Keratinocyte (primary cell): ENCODE data around the gene ARID1B. TPM values are rescaled to one million over a fixed set of nuclear protein-coding genes. Genes with fewer than 3 reads are reported as not detected.

Source experiments
- DNase-seq: peaks from one replicate; pipeline ENCODE4 v3.0.0-alpha.2; 2011; ENCODE audit warnings: low read depth, missing footprints, low spot score
- FAIRE-seq: peaks from 2 replicates; lab custom pipeline; 2011; peaks lifted over from hg19 to GRCh38; lab: Jason Lieb, UNC
- H2AFZ ChIP-seq: 2 replicates; pipeline ENCODE4 v1.6.0; 2012; ENCODE audit warnings: low read length, control low read depth, inconsistent platforms; ENCODE audit not compliant: control insufficient read depth
- H3K27ac ChIP-seq: 2 replicates; pipeline ENCODE4 v1.5.1; 2011; ENCODE audit warnings: low read length; ENCODE audit not compliant: control insufficient read depth, insufficient read depth
- H3K27me3 ChIP-seq: 3 replicates; pipeline ENCODE4 v1.6.0; 2011; ENCODE audit warnings: low read length; ENCODE audit not compliant: control insufficient read depth, insufficient read depth; ENCODE audit errors: extremely low read depth
- H3K36me3 ChIP-seq, 2 experiments: 2 replicates in 1 of 2; 3 replicates in 1 of 2; pipeline ENCODE4 v1.5.1; 2011; ENCODE audit warnings: low read length in 2 of 2, mild to moderate bottlenecking in 1 of 2; ENCODE audit not compliant: control insufficient read depth in 2 of 2, insufficient read depth in 2 of 2; ENCODE audit errors: extremely low read depth in 1 of 2
- H3K4me1 ChIP-seq: 3 replicates; pipeline ENCODE4 v1.5.1; 2011; ENCODE audit warnings: low read length; ENCODE audit not compliant: control insufficient read depth, insufficient read depth; ENCODE audit errors: extremely low read depth
- H3K4me2 ChIP-seq: 3 replicates; pipeline ENCODE4 v1.6.0; 2011; ENCODE audit warnings: low read depth, low read length; ENCODE audit not compliant: control insufficient read depth, insufficient read depth; ENCODE audit errors: extremely low read depth
- H3K4me3 ChIP-seq, 3 experiments: fragments of 200-600 bp in 1 of 3; sonication (generic) in 1 of 3; 2 replicates in 2 of 3; 3 replicates in 1 of 3; pipeline ENCODE4 v1.5.1; 2011 to 2016; ENCODE audit warnings: low read length in 3 of 3, mild to moderate bottlenecking in 3 of 3, control low read depth in 2 of 3, inconsistent platforms in 1 of 3, low read depth in 1 of 3, mixed read lengths in 1 of 3, mixed run types in 1 of 3, moderate library complexity in 1 of 3; ENCODE audit not compliant: control insufficient read depth in 2 of 3, insufficient read depth in 2 of 3; ENCODE audit errors: extremely low read depth in 1 of 3
- H3K79me2 ChIP-seq: 2 replicates; pipeline ENCODE4 v1.6.0; 2012; ENCODE audit warnings: low read length; ENCODE audit not compliant: control insufficient read depth, insufficient read depth
- H3K9ac ChIP-seq: 3 replicates; pipeline ENCODE4 v1.6.0; 2011; ENCODE audit warnings: low read length; ENCODE audit not compliant: control insufficient read depth, insufficient read depth; ENCODE audit errors: extremely low read depth
- H3K9me1 ChIP-seq: 3 replicates; pipeline ENCODE4 v1.6.0; 2011; ENCODE audit warnings: low read length; ENCODE audit not compliant: control insufficient read depth, insufficient read depth; ENCODE audit errors: extremely low read depth
- H3K9me3 ChIP-seq: 2 replicates; pipeline ENCODE4 v1.5.1; 2012; ENCODE audit warnings: low read depth, low read length; ENCODE audit not compliant: control insufficient read depth
- H4K20me1 ChIP-seq: 3 replicates; pipeline ENCODE4 v1.6.0; 2011; ENCODE audit warnings: low read length; ENCODE audit not compliant: control insufficient read depth, insufficient read depth; ENCODE audit errors: extremely low read depth
- CTCF ChIP-seq, 3 experiments: IDR thresholded peaks in 1 of 3; conservative IDR thresholded peaks in 1 of 3; optimal IDR thresholded peaks in 1 of 3; 2 replicates in 2 of 3; 3 replicates in 1 of 3; pipeline versions ENCODE3 to v1.5.1; 2011; ENCODE audit warnings: low read length in 3 of 3, mild to moderate bottlenecking in 3 of 3, moderate library complexity in 2 of 3, control low read depth in 1 of 3, inconsistent platforms in 1 of 3; ENCODE audit not compliant: insufficient read depth in 2 of 3; ENCODE audit errors: extremely low read depth in 1 of 3
- EZH2 ChIP-seq: IDR thresholded peaks from one replicate; pipeline ENCODE4 v1.6.1; 2012; ENCODE audit warnings: inconsistent platforms, mild to moderate bottlenecking, low read length, moderate library complexity
- dilution Hi-C: fragments of 300-500 bp; cut with MboI; formaldehyde crosslinking; loops from one replicate; pipeline ENCODE4 v1.7.0; 2020; ENCODE audit warnings: low sequenced_read_pairs; ENCODE audit not compliant: extremely low pct_ligation_motif_present
- polyA plus RNA-seq, 5 experiments: library from polyadenylated mRNA; depleted of rRNA in 3 of 5; stranded (reverse) in 3 of 5; stranded (forward) in 1 of 5; unstranded in 1 of 5; fragments of >200 nt; gene quantifications; 1 replicate in 1 of 5; 2 replicates in 3 of 5; 3 replicates in 1 of 5; pipeline versions ENCODE4 v1.2.1 to v1.2.3, GENCODE V29; 2011 to 2012; ENCODE audit warnings: missing spikeins in 2 of 5, low read depth in 1 of 5, low replicate concordance in 1 of 5

Gene ARID1B
- polyA plus RNA-seq, 1 donor (not counting 4 experiments of a cell fraction or from before 2014, with no cell fraction given): 14.9 TPM

- Histone ChIP-seq H3K4me2 (no peak overlapping the region), H3K9ac (no peak overlapping the region), H3K36me3 (no peaks in the 10 kb centered on the region), H3K4me1 (peaks cover 20% of the 10 kb centered on the region), H2AFZ (no peak overlapping the region), H3K27me3 (no peaks in the 10 kb centered on the region), H3K79me2 (no peaks in the 10 kb centered on the region), H3K27ac (no peak overlapping the region), H3K4me3 (no peak overlapping the region), H3K9me3 (no peaks in the 10 kb centered on the region), H4K20me1 (no peaks in the 10 kb centered on the region), H3K9me1 (no peaks in the 10 kb centered on the region)
- TF ChIP-seq EZH2 (no peak), CTCF (optimal IDR thresholded peaks at IDR 0.05 in 1 of 3, IDR thresholded peaks at IDR 0.05 in 1 of 3, conservative IDR thresholded peaks at IDR 0.05 in 1 of 3; ENCODE audit: extremely low read depth in 1 of 3, insufficient read depth in 2 of 3, low read length in 3 of 3) (no peak)
- dilution Hi-C loops: no loop called here
- DNase-seq: no peak
- no peak for FAIRE-seq
Measured at GRCh38 chr6:157061770-157062594, 284.8 kb downstream of the ARID1B start.

- no peaks in the 10 kb centered on the region for H4K20me1 ChIP-seq
- peak overlapping the region; percentile 22 for H3K27ac ChIP-seq
- dilution Hi-C loops: no loop called here
- DNase-seq: no peak
- no peaks in the 10 kb centered on the region for H3K79me2 ChIP-seq
- FAIRE-seq: no peak
- no peaks in the 10 kb centered on the region for H3K36me3 ChIP-seq
- no peaks in the 10 kb centered on the region for H3K9me1 ChIP-seq
- H3K9ac ChIP-seq: no peak overlapping the region
- H2AFZ ChIP-seq: no peak overlapping the region
- H3K4me1 ChIP-seq: peaks cover 20% of the 10 kb centered on the region
- H3K9me3 ChIP-seq: no peaks in the 10 kb centered on the region
- H3K4me2 ChIP-seq: peak overlapping the region; percentile 49
- H3K4me3 ChIP-seq: no peak overlapping the region
- no peak for TF ChIP-seq EZH2
- no peak for TF ChIP-seq CTCF (optimal IDR thresholded peaks at IDR 0.05 in 1 of 3, IDR thresholded peaks at IDR 0.05 in 1 of 3, conservative IDR thresholded peaks at IDR 0.05 in 1 of 3; ENCODE audit: extremely low read depth in 1 of 3, insufficient read depth in 2 of 3, low read length in 3 of 3)
- no peaks in the 10 kb centered on the region for H3K27me3 ChIP-seq
Measured at GRCh38 chr6:157063176-157063905, 286.2 kb downstream of the ARID1B start.
